CD4-positive, alpha-beta T cell treated with Interleukin-6 for 4 hours (primary cell): ENCODE data around the gene TMEM18.

Source experiments
- DNase-seq: peaks from one replicate; pipeline ENCODE4 v3.0.0-alpha.2; 2020; ENCODE audit warnings: mixed read lengths

TMEM18 gene

GRCh38 chr2:633371-633770, 43.8 kb downstream of the TMEM18 start:
- DNase-seq = no peak

GRCh38 chr2:632471-632870, 44.7 kb downstream of the TMEM18 start:
- DNase-seq = no peak

GRCh38 chr2:631741-632140, 45.5 kb downstream of the TMEM18 start:
- no peak for DNase-seq

GRCh38 chr2:630451-631320, 46.5 kb downstream of the TMEM18 start:
- no peak for DNase-seq

DNA sequence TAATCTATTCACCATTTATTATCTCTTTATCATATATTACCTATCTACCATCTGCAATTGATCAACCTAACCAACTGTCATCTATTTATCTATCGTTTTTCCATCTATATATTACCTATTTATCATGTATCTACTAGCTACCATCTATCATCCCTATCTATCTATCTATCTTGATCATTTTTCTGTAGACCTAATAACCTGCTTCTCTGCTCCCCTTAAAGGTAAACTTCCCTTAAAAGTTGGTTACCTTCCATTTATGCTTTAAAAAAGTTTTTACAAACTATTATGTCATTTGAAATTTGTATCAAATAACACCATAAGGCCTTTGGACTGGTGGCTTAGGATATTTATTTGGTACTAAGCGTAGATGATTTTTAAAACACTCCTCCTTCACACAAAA, 47.2 kb downstream of the TMEM18 start:
- DNase-seq = no peak

DNA sequence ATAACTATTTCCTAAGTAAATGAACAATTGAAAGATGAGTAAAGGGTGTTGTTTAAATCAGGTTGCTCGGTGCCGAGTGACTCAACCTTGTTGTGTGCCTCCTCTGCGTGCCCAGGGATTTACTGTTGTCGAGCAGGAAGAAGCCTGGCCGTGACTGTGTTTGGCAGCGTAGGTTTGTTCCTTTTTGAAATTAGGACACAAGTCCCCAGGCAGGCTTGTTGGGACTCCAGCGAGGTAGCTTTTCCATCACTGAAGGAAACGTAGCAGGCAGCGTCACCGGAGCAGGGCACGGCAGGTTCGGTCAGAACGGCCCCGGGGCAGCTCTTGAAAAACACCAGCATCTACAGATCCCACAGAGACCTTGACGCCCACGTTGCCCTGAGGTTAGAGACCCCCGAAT, 48.6 kb downstream of the TMEM18 start:
- DNase-seq = no peak

DNA sequence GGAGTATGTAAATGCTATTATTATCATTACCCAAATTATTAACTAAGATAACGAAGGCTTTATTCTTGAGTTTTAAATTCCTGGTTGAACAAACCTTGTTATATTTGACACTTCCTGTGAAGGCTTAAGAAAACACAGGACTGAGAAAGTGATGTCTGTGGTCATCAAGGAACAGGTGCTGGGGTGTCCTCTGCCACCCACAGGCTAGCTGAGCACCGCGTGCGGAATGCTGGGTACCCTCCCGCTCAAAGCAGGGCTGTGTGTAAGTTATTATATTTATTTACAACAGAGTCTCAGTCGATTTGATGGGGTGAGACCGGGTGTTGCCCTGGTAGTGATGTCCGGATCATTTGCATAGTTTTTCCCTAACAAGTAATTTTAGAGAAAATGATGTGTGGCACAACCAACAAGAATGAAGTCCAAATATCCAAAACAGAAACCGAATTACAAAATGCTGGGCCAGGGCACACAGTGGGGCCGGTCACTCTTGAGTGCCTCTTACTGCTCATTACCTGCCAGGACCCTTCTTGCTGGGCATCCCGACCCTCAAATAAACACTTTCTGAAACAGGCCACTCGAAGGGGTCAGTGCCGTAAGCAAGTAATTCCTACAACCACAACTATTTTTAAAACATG, 49.2 kb downstream of the TMEM18 start:
- DNase-seq = no peak

GRCh38 chr2:627340-627709, 49.9 kb downstream of the TMEM18 start:
- no peak for DNase-seq

GRCh38 chr2:626491-627339, 50.5 kb downstream of the TMEM18 start:
- no peak for DNase-seq

- DNase-seq = no peak
These were observed 51.5 kb downstream of the TMEM18 start for GRCh38 chr2:625415-626333.

DNA sequence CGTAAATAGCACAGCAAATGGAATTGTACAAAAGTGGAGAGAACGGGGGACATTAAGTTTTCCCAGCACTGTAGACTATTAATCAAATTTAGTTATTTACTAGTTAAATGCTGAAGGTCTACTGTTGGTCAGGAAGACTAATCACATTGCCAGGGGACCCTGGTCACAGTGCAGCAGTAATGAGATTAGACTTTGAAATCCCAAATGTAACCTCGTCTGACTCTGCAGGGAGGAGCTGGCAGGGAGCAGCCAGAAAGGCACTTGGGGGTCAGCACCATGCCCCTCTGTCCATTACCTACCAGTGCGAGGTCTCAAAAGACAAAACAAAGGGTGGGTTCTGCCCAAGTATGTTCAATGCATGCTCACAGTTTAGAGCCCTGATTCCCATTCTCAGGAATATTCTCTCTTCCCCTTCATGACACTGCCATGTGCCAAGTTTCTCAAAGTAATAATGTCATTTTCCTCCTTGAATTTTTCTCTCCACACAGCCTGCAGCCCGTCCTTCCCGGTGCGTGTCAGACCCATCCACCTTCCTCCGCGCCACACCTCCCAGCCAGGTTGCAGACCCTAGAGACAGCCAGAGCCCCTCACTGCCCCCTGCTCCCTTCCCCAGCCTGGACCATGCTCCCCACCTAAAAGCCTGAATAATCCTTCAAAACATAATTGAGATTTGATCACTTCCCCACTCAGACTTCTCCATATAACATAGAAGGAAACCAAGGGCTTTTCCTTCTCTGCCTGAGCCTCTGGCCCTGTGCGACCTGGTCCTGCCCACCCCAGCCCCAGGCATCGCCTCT, 52.5 kb downstream of the TMEM18 start:
- DNase-seq = no peak

DNA sequence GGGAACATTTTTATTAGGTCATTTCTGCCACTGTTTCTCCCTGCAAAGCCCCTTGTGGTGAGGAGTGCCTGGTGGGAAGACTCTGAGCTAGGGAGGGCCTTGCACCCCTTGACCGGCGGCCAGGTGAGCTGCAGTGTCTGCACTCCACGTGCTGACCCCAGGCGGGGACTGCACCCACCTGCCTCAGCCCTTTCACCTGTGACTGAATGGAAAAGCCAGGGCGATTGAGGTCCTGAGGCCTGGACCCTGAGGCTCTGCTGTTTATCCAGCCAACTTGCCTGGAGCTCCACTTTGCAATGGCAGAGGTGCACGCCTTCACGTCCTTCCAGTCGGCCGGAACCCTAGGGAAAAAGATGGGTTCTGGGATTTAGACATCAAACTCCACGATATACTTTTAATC, 53.1 kb downstream of the TMEM18 start:
- no peak for DNase-seq

DNA sequence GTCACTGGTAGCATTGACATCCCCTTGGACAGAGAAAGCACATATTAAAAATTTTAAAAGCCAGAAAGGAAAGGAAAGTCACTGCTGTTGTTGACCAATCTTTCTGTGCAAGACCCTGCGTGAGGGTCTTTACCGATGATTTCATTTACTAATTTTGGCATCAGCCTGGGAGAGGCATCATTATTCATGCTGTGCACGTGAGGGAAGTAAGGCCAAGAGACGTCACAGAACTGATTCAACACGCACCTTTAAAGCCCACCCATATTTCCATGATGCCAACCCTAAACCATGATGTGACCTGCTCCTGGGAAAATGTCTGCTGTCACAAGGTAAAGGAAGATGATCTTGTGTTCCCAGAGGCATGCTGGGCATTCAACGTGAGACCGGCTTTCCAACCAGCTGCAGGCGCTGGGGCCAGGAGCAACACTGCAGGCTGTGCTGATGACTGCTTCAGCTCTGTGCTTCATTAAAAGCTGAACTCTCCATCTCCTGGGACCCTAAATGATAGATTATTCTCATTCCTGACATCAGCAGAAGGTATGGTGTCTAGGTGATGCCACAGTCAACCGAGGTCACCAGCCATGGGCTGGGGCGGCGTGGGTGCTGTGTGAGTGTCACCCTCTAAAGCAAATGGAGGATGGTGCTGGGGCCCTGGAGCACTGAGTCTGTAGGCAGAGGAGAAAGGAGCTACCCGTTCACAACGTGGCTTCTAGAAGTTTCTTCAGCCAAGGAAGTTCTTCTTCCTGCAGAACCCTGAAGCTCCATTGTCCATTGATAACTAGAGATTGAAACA, 53.9 kb downstream of the TMEM18 start:
- no peak for DNase-seq

GRCh38 chr2:622357-622756, 54.8 kb downstream of the TMEM18 start:
- no peak for DNase-seq

GRCh38 chr2:621303-622099, 55.7 kb downstream of the TMEM18 start:
- no peak for DNase-seq

GRCh38 chr2:620471-621302, 56.5 kb downstream of the TMEM18 start:
- no peak for DNase-seq

DNA sequence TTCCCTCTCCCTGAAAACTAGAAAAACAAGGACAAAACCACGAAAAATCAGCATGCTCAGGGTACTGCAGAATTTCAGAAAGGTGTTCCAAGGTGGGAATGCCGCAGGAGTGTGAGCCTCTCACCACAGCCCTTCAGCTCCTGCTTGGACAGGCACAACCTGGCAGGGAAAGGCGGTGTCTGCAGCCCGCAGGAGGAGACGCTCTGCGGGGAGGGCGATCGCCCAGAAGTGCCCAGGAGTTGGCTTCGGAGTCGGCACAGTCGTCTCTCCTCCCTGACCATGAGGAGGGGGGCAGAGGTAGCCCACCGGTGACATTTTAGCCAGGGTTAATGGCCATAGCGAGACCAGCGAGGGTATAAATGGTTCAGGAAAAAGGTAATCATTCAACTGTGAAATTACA, 57.2 kb downstream of the TMEM18 start:
- DNase-seq = no peak

DNA sequence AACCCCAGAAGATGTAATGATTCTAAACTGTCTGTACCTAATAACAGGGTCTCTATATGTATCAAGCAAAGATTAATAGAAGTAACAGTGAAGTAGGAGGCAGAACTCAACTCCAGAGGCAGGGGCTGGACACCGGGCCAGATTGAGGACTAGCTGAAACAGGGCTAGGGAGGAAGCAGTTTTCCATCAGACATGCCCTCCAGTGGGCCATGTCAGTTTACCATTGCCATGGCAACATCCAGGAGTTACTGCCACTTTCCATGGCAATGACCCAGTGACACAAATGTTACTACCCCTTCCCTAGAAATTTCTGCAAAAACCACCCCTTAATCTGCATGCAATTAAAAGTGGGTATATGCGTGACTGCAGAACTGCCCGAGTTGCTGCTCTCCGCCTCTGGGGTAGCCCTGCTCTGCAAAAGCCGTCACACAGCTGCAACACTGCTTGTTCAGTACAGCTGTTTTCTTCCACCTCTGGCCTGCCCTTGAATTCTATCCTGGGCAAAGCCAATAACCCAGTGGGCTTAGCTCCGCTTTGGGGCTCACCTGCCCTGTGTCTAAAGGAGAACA, 58.7 kb downstream of the TMEM18 start:
- no peak for DNase-seq

GRCh38 chr2:618005-618404, 59.2 kb downstream of the TMEM18 start:
- DNase-seq = no peak
